GM12874 (cell line): Measurements from ENCODE around the gene MAPK8.

Source experiments
- TF ChIP-seq, protein P1 (sequence below): IDR thresholded peaks from 2 replicates; pipeline ENCODE4 v1.5.1; 2011; ENCODE audit warnings: low read depth, mild to moderate bottlenecking, control low read depth, low read length, moderate library complexity; ENCODE audit not compliant: insufficient read depth

The MAPK8 gene

DNA sequence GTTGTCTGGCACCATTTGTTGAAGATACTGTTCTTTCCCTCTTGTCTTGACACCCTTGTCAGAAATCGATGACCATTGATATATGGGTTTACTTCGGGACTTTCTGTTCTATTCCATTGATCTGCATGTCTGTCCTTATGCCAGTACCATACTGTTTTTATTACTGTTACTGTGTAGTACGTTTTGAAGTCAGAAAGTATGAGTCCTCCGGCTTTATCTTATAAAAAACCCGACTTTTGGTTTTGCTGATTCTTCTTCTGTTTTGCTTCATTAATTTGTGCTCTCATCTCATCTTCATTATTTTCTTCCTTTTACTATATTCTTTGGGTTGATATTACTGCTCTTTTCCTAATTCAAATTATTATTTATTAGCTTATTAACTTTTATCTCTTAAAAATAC, 52.4 kb downstream of the MAPK8 start:
- TF ChIP-seq, protein P1, sequence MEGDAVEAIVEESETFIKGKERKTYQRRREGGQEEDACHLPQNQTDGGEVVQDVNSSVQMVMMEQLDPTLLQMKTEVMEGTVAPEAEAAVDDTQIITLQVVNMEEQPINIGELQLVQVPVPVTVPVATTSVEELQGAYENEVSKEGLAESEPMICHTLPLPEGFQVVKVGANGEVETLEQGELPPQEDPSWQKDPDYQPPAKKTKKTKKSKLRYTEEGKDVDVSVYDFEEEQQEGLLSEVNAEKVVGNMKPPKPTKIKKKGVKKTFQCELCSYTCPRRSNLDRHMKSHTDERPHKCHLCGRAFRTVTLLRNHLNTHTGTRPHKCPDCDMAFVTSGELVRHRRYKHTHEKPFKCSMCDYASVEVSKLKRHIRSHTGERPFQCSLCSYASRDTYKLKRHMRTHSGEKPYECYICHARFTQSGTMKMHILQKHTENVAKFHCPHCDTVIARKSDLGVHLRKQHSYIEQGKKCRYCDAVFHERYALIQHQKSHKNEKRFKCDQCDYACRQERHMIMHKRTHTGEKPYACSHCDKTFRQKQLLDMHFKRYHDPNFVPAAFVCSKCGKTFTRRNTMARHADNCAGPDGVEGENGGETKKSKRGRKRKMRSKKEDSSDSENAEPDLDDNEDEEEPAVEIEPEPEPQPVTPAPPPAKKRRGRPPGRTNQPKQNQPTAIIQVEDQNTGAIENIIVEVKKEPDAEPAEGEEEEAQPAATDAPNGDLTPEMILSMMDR = no peak

GRCh38 chr10:48361176-48361575, 54.7 kb downstream of the MAPK8 start:
- TF ChIP-seq, protein P1 = no peak

DNA sequence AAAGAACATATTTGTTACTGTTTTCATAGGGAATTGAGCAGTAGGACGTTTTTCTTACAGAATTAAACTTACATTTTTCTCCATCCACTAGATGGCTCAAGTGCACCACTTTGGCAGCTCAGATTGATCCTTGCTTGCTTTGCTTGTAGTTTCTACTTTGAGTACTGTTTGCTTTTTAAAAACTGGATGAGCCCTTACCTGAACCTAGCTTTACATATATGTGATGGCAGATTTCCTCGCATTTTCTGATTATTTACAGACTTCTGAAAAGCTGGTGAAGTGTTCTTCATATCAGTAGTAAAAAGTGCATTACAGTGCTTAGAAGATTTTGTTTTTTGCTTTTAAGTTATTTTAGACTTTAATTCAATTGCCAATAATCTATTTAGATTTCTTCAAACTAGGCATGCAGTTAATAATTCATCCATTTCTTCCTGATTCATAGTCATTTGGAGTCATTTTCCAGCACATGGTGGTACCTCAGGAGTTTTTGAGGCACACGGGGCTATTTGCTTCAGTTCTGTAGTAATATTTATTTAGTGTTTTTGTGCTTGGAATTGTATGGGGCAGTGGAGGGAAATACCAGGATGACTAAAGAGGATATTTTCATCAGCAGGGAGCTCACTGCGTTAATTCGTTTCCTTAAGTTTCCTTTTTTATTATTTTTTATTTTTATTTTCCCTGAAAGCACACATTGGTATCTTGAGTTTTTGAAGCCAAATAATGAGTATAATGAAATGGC, 57.3 kb downstream of the MAPK8 start:
- TF ChIP-seq, protein P1 = peak; percentile 47; the same call in 1 of the 2 replicates

- TF ChIP-seq, protein P1 = no peak
These were observed 58.4 kb downstream of the MAPK8 start for GRCh38 chr10:48364659-48365405.

DNA sequence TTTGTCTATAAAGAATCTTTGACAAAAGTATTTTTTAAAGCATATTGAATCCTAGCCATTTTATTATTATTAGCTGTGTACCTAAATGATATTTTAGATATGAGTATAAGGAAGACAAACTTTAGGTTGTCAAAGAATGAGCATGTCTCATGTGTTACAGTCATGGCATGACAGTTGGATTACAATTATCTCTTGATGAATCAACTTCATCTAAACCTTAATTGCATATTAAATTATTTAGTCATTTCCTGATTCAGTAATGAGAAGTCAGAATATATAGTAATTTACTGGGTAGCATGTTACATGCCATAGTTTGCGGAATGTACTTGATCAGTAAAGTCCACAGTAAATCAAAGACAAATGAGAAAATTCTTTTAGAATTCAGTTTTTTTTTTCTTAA, 59.2 kb downstream of the MAPK8 start:
- TF ChIP-seq, protein P1 = no peak

DNA sequence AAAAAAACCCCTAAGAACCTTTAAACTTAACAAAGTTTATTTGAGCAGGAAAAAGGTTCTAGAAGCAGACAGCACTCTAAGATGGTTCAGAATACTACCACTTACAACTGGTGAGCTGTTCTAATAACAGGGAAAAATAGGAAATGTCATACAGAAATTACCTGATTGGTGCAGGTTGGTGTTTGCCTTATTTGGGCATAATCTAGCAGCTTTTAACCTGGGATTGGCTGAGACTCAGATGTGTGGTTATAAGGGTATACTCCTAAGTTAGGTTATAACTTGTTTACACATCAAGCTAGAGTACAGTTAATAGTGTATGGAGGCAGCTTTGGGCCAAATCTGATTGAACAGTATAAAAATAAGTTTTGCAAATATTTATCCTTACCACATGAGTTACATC, 59.8 kb downstream of the MAPK8 start:
- TF ChIP-seq, protein P1 = no peak

GRCh38 chr10:48369501-48369900, 63.0 kb downstream of the MAPK8 start:
- TF ChIP-seq, protein P1 = no peak
